Measurements from ENCODE around the gene UGDH.

UGDH gene

DNA sequence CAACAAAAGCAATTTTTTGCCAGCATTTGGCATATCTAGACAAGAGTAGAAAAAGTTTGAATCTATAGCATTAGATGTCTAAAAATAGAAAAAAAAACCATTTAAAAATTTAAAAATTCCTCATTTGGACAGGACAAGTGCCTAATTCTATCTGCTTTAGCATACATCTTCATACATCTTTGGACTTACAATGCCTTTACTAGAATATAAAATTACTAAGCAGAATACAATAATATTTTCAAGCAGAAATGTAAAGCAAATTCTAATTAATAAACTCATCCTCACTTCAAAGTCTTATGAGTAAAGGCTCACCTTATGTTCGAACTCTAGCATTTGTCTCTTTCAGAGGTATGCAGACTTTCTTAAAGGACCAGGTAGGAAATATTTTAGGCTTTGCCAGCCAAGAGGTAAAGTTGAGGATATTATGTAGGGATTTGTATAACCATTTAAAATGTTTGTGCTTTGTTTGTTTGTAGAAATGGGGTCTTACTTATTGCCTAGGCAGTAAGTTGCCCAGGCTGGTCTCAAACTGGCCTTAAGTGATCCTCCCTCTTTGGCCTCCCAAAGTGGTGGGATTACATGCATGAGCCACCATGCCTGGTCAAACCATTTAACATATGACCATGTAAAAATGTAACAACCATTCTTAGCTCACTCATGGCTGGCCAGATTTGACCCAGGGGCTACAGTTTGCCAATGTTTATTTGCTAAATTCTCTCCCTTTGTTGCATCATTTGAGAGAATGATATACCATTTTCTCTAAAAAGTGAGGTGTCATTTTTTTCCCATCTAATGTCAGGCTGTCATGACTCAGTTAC is 29.1 kb downstream of the UGDH start:
- no peaks in the 10 kb centered on the region for H3K4me1 ChIP-seq (ENCODE audit: control insufficient read depth in 2 of 2, insufficient read depth in 2 of 2, low read length in 2 of 2)
- peaks cover 25 to 26% of the 10 kb centered on the region in 2 donors for H3K36me3 ChIP-seq (ENCODE audit: control insufficient read depth in 2 of 2, insufficient read depth in 2 of 2, low read length in 2 of 2)
- H3K27ac ChIP-seq (ENCODE audit: low read depth in 2 of 2, low read length in 2 of 2), result no peak overlapping the region
- no peaks in the 10 kb centered on the region for H3K9me3 ChIP-seq (ENCODE audit: control insufficient read depth in 2 of 2, low read length in 2 of 2)
- no peaks in the 10 kb centered on the region for H3K27me3 ChIP-seq (ENCODE audit: control insufficient read depth in 2 of 2, insufficient read depth in 2 of 2, low read length in 2 of 2)
- H3K4me3 ChIP-seq (ENCODE audit: low read length in 2 of 2), result no peak overlapping the region
- no peak overlapping the region for H3K9ac ChIP-seq (ENCODE audit: low read depth in 1 of 2, low read length in 2 of 2)

GRCh38 chr4:39495446-39496213 is 31.6 kb downstream of the UGDH start:
- Histone ChIP-seq H3K36me3 (ENCODE audit: control insufficient read depth in 2 of 2, insufficient read depth in 2 of 2, low read length in 2 of 2) (peaks cover 9 to 13% of the 10 kb centered on the region in 2 donors), H3K4me3 (ENCODE audit: low read length in 2 of 2) (no peak overlapping the region), H3K9ac (ENCODE audit: low read depth in 1 of 2, low read length in 2 of 2) (no peak overlapping the region), H3K27me3 (ENCODE audit: control insufficient read depth in 2 of 2, insufficient read depth in 2 of 2, low read length in 2 of 2) (no peaks in the 10 kb centered on the region), H3K9me3 (ENCODE audit: control insufficient read depth in 2 of 2, low read length in 2 of 2) (no peaks in the 10 kb centered on the region), H3K27ac (ENCODE audit: low read depth in 2 of 2, low read length in 2 of 2) (no peak overlapping the region), H3K4me1 (ENCODE audit: control insufficient read depth in 2 of 2, insufficient read depth in 2 of 2, low read length in 2 of 2) (no peaks in the 10 kb centered on the region)

- no peak overlapping the region for H3K27ac ChIP-seq (ENCODE audit: low read depth in 2 of 2, low read length in 2 of 2)
- no peaks in the 10 kb centered on the region for H3K9me3 ChIP-seq (ENCODE audit: control insufficient read depth in 2 of 2, low read length in 2 of 2)
- peaks cover 5 to 13% of the 10 kb centered on the region in 2 donors for H3K36me3 ChIP-seq (ENCODE audit: control insufficient read depth in 2 of 2, insufficient read depth in 2 of 2, low read length in 2 of 2)
These were observed 32.9 kb downstream of the UGDH start for GRCh38 chr4:39494354-39494753.

GRCh38 chr4:39490322-39490721 is 36.9 kb downstream of the UGDH start:
- no peak overlapping the region for H3K9ac ChIP-seq (ENCODE audit: low read depth in 1 of 2, low read length in 2 of 2)
- no peaks in the 10 kb centered on the region for H3K4me1 ChIP-seq (ENCODE audit: control insufficient read depth in 2 of 2, insufficient read depth in 2 of 2, low read length in 2 of 2)
- H3K4me3 ChIP-seq (ENCODE audit: low read length in 2 of 2), result no peak overlapping the region
- no peaks in the 10 kb centered on the region for H3K27me3 ChIP-seq (ENCODE audit: control insufficient read depth in 2 of 2, insufficient read depth in 2 of 2, low read length in 2 of 2)
- no peak overlapping the region for H3K27ac ChIP-seq (ENCODE audit: low read depth in 2 of 2, low read length in 2 of 2)
- H3K36me3 ChIP-seq (ENCODE audit: control insufficient read depth in 2 of 2, insufficient read depth in 2 of 2, low read length in 2 of 2), result no peaks in the 10 kb centered on the region
- H3K9me3 ChIP-seq (ENCODE audit: control insufficient read depth in 2 of 2, low read length in 2 of 2), result no peaks in the 10 kb centered on the region

More at GRCh38 chr4:39494354-39494753, 32.9 kb downstream of the UGDH start:
- Histone ChIP-seq H3K4me3 (ENCODE audit: low read length in 2 of 2) (no peak overlapping the region), H3K27me3 (ENCODE audit: control insufficient read depth in 2 of 2, insufficient read depth in 2 of 2, low read length in 2 of 2) (no peaks in the 10 kb centered on the region), H3K4me1 (ENCODE audit: control insufficient read depth in 2 of 2, insufficient read depth in 2 of 2, low read length in 2 of 2) (no peaks in the 10 kb centered on the region), H3K9ac (ENCODE audit: low read depth in 1 of 2, low read length in 2 of 2) (no peak overlapping the region)

DNA sequence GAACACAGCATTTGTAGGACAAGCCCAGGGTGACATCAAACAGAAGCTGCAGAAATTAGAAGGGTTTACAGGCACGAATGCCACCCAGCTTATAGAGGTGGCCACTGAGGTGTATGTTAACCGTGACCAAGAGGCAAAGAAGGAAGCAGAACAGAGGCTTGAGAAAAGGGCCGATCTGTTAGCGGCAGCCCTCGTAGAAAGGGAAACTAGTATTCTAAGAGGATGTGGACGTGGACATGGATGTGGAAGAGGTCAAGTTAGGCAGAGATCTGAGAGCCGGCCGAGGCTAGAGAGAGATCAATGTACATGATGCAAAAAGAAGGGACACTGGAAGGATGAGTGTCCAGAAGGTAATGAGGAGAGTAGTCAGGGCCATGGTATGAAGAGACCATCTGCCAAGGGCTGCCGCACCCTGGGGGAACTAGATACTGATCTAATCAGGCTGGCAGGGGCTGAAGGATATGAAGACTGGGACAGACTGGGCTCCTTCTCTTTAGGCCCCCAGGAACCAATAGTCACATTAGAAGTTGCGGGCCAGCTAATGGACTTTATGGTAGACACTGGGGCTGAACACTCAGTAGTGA is 40.9 kb downstream of the UGDH start:
- Histone ChIP-seq H3K9ac (ENCODE audit: low read depth in 1 of 2, low read length in 2 of 2) (no peak overlapping the region), H3K36me3 (ENCODE audit: control insufficient read depth in 2 of 2, insufficient read depth in 2 of 2, low read length in 2 of 2) (no peaks in the 10 kb centered on the region), H3K27me3 (ENCODE audit: control insufficient read depth in 2 of 2, insufficient read depth in 2 of 2, low read length in 2 of 2) (no peaks in the 10 kb centered on the region), H3K4me1 (ENCODE audit: control insufficient read depth in 2 of 2, insufficient read depth in 2 of 2, low read length in 2 of 2) (no peaks in the 10 kb centered on the region), H3K4me3 (ENCODE audit: low read length in 2 of 2) (no peak overlapping the region), H3K9me3 (ENCODE audit: control insufficient read depth in 2 of 2, low read length in 2 of 2) (no peaks in the 10 kb centered on the region), H3K27ac (ENCODE audit: low read depth in 2 of 2, low read length in 2 of 2) (no peak overlapping the region)

DNA sequence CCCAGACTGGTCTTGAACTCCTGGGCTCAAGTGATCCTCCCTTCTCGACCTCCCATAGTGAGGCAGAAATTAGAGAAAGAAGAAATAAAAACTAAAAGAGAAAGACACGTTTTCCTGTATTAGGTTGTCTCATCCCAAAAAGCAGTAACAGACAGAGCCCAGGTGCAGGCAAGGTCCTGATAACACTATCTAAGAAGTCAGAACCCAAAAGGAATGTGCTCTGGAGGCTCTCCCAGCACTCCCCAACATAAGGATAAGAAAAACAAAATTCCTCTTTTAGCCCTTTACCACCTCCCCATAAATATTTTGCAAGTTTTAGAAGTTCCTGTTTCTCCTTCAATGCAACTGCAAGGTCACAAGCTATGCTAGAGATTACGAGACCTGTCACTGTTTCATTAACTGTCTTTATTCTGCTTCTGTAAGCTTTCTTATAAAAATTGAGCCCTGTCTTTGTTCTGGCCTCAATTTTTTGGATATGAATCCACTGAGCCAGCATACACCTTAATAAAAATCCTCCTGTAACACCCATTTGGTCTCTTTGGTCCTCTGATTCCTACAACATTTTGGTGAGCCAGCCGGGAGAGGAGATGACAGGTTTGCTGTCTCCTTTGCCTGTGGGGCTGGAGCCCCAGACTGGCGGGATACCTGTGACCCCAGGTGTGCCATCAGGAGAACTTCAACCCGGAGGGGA is 42.5 kb downstream of the UGDH start:
- Histone ChIP-seq H3K4me3 (ENCODE audit: low read length in 2 of 2) (no peak overlapping the region), H3K36me3 (ENCODE audit: control insufficient read depth in 2 of 2, insufficient read depth in 2 of 2, low read length in 2 of 2) (no peaks in the 10 kb centered on the region), H3K9ac (ENCODE audit: low read depth in 1 of 2, low read length in 2 of 2) (no peak overlapping the region), H3K27me3 (ENCODE audit: control insufficient read depth in 2 of 2, insufficient read depth in 2 of 2, low read length in 2 of 2) (no peaks in the 10 kb centered on the region), H3K4me1 (ENCODE audit: control insufficient read depth in 2 of 2, insufficient read depth in 2 of 2, low read length in 2 of 2) (no peaks in the 10 kb centered on the region), H3K9me3 (ENCODE audit: control insufficient read depth in 2 of 2, low read length in 2 of 2) (no peaks in the 10 kb centered on the region), H3K27ac (ENCODE audit: low read depth in 2 of 2, low read length in 2 of 2) (no peak overlapping the region)

DNA sequence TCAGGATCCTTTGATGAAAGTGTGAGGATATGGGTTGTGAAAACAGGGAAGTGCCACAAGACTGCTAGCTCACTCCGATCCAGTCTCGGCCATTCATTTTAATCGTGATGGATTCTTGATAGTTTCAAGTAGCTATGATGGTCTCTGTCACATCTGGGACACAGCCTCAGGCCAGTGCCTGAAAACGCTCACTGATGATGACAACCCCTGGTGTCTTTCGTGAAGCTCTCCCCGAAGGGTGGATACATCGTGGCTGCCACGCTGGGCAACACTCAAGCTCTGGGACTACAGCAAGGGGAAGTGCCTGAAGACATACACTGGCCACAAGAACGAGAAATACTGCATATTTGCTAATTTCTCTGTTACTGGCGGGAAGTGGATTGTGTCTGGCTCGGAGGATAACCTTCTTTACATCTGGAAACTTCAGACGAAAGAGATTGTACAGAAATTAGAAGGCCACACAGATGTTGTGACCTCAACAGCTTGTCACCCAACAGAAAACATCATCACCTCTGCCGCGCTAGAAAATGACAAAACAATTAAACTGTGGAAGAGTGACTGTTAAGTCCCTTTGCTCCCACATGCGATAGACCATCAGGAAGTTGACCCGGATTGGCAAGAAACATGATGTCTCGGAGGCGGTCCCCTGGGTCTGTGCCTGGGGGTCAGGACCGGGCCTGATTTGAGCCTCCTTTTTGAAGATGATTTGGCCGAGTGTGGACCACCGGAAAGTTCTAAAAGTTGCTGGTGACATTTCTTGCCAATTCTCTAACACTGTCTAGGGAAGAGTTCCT is 46.1 kb downstream of the UGDH start:
- Histone ChIP-seq H3K9ac (ENCODE audit: low read depth in 1 of 2, low read length in 2 of 2) (no peak overlapping the region), H3K9me3 (ENCODE audit: control insufficient read depth in 2 of 2, low read length in 2 of 2) (no peaks in the 10 kb centered on the region), H3K27me3 (ENCODE audit: control insufficient read depth in 2 of 2, insufficient read depth in 2 of 2, low read length in 2 of 2) (no peaks in the 10 kb centered on the region), H3K27ac (ENCODE audit: low read depth in 2 of 2, low read length in 2 of 2) (no peak overlapping the region), H3K4me1 (ENCODE audit: control insufficient read depth in 2 of 2, insufficient read depth in 2 of 2, low read length in 2 of 2) (no peaks in the 10 kb centered on the region), H3K4me3 (ENCODE audit: low read length in 2 of 2) (no peak overlapping the region), H3K36me3 (ENCODE audit: control insufficient read depth in 2 of 2, insufficient read depth in 2 of 2, low read length in 2 of 2) (peaks cover 2 to 6% of the 10 kb centered on the region in 2 donors)

GRCh38 chr4:39480251-39480650 is 47.0 kb downstream of the UGDH start:
- Histone ChIP-seq H3K9me3 (ENCODE audit: control insufficient read depth in 2 of 2, low read length in 2 of 2) (no peaks in the 10 kb centered on the region), H3K27ac (ENCODE audit: low read depth in 2 of 2, low read length in 2 of 2) (no peak overlapping the region), H3K4me3 (ENCODE audit: low read length in 2 of 2) (no peak overlapping the region), H3K9ac (ENCODE audit: low read depth in 1 of 2, low read length in 2 of 2) (no peak overlapping the region), H3K27me3 (ENCODE audit: control insufficient read depth in 2 of 2, insufficient read depth in 2 of 2, low read length in 2 of 2) (no peaks in the 10 kb centered on the region), H3K36me3 (ENCODE audit: control insufficient read depth in 2 of 2, insufficient read depth in 2 of 2, low read length in 2 of 2) (peaks cover 2 to 8% of the 10 kb centered on the region in 2 donors), H3K4me1 (ENCODE audit: control insufficient read depth in 2 of 2, insufficient read depth in 2 of 2, low read length in 2 of 2) (no peaks in the 10 kb centered on the region)

GRCh38 chr4:39476187-39476895 is 50.9 kb downstream of the UGDH start:
- Histone ChIP-seq H3K9me3 (ENCODE audit: control insufficient read depth in 2 of 2, low read length in 2 of 2) (no peaks in the 10 kb centered on the region), H3K27me3 (ENCODE audit: control insufficient read depth in 2 of 2, insufficient read depth in 2 of 2, low read length in 2 of 2) (no peaks in the 10 kb centered on the region), H3K4me3 (ENCODE audit: low read length in 2 of 2) (no peak overlapping the region), H3K27ac (ENCODE audit: low read depth in 2 of 2, low read length in 2 of 2) (no peak overlapping the region), H3K4me1 (ENCODE audit: control insufficient read depth in 2 of 2, insufficient read depth in 2 of 2, low read length in 2 of 2) (no peaks in the 10 kb centered on the region), H3K36me3 (ENCODE audit: control insufficient read depth in 2 of 2, insufficient read depth in 2 of 2, low read length in 2 of 2) (peaks cover 4 to 19% of the 10 kb centered on the region in 2 donors), H3K9ac (ENCODE audit: low read depth in 1 of 2, low read length in 2 of 2) (no peak overlapping the region)

Data from mucosa of rectum (tissue), 2 donors.